Gastrocnemius medialis (tissue), 4 donors: Measurements from ENCODE around the gene ASIC4.

ENCODE experiments used
- CTCF ChIP-seq, 5 experiments: fragments of 450-650 bp in 3 of 5; fragments of 200-600 bp in 2 of 5; sonication (generic) in 2 of 5; IDR thresholded peaks in 4 of 5; conservative IDR thresholded peaks in 1 of 5; 1 replicate in 4 of 5; 2 replicates in 1 of 5; pipeline ENCODE4 v1.5.1; 2016 to 2019; ENCODE audit warnings: antibody characterized with exemption in 5 of 5, mild to moderate bottlenecking in 3 of 5, moderate library complexity in 3 of 5
- POLR2A ChIP-seq, 2 donors: fragments of 450-650 bp; IDR thresholded peaks; one replicate each; pipeline ENCODE4 v1.6.1; 2017; ENCODE audit warnings: antibody characterized with exemption in 2 of 2, mild to moderate bottlenecking in 2 of 2, moderate library complexity in 2 of 2

- no peak for TF ChIP-seq CTCF (IDR thresholded peaks at IDR 0.05 in 4 of 5, conservative IDR thresholded peaks at IDR 0.05 in 1 of 5)
- no peak for TF ChIP-seq POLR2A (IDR thresholded peaks at IDR 0.05)
Observed at GRCh38 chr2:219581346-219581745, 67.1 kb downstream of the ASIC4 start.
